Endothelial cell of umbilical vein (primary cell): ENCODE data around the gene CHN1.
A peak's percentile ranks its signal among the peaks of the same experiment; 100 is the strongest.

Experiments
- CTCF ChIP-seq, 2 donors: IDR thresholded peaks; 1 replicate in 1 of 2; 2 replicates in 1 of 2; pipeline ENCODE4 v1.5.1; 2011; ENCODE audit warnings: low read length in 2 of 2, mild to moderate bottlenecking in 2 of 2, moderate library complexity in 2 of 2, control low read depth in 1 of 2, inconsistent platforms in 1 of 2, low read depth in 1 of 2; ENCODE audit not compliant: insufficient read depth in 1 of 2; ENCODE audit errors: extremely low read depth in 1 of 2
- EZH2 ChIP-seq: IDR thresholded peaks from 2 replicates; pipeline ENCODE4 v1.6.1; 2012; ENCODE audit warnings: borderline replicate concordance, low read depth, mild to moderate bottlenecking, moderate library complexity, low read length, inconsistent platforms; ENCODE audit not compliant: severe bottlenecking

- no peak for TF ChIP-seq EZH2
- TF ChIP-seq CTCF (IDR thresholded peaks at IDR 0.05; ENCODE audit: extremely low read depth in 1 of 2, insufficient read depth in 1 of 2, low read depth in 1 of 2, low read length in 2 of 2), result peak; percentile 24 to 60
Measured at GRCh38 chr2:175030380-175031271, 25.4 kb upstream of the CHN1 start.
